Measurements from ENCODE around the gene EPS8L3.

EPS8L3 gene

GRCh38 chr1:109796484-109797302 lies 33.0 kb upstream of the EPS8L3 start:
- Histone ChIP-seq H3K27me3 (ENCODE audit: low read depth, low read length) (no peaks in the 10 kb centered on the region), H3K79me2 (ENCODE audit: low read length) (no peaks in the 10 kb centered on the region), H3K36me3 (replicated peaks; ENCODE audit: low read depth, low read length) (no peaks in the 10 kb centered on the region), H3K4me2 (ENCODE audit: low read length) (no peak overlapping the region), H3K4me3 (ENCODE audit: low read length) (no peak overlapping the region), H3K4me1 (ENCODE audit: low read length) (no peaks in the 10 kb centered on the region), H3K9me3 (ENCODE audit: insufficient read depth, low read length) (no peaks in the 10 kb centered on the region), H2AFZ (ENCODE audit: low read depth, low read length) (no peak overlapping the region), H4K20me1 (ENCODE audit: insufficient read depth, low read length) (no peaks in the 10 kb centered on the region), H3K27ac (ENCODE audit: low read length) (no peak overlapping the region), H3K9ac (ENCODE audit: low read length) (no peak overlapping the region)
- TF ChIP-seq EZH2phosphoT487 (IDR thresholded peaks at IDR 0.05; ENCODE audit: low read depth) (no peak), CTCF (IDR thresholded peaks at IDR 0.05; ENCODE audit: low read depth, low read length) (no peak)

GRCh38 chr1:109794319-109795132 lies 30.8 kb upstream of the EPS8L3 start:
- Histone ChIP-seq H4K20me1 (ENCODE audit: insufficient read depth, low read length) (no peaks in the 10 kb centered on the region), H3K4me2 (ENCODE audit: low read length) (no peak overlapping the region), H3K4me1 (ENCODE audit: low read length) (no peaks in the 10 kb centered on the region), H2AFZ (ENCODE audit: low read depth, low read length) (no peak overlapping the region), H3K4me3 (ENCODE audit: low read length) (no peak overlapping the region), H3K27me3 (ENCODE audit: low read depth, low read length) (no peaks in the 10 kb centered on the region), H3K36me3 (replicated peaks; ENCODE audit: low read depth, low read length) (no peaks in the 10 kb centered on the region), H3K27ac (ENCODE audit: low read length) (no peak overlapping the region), H3K79me2 (ENCODE audit: low read length) (no peaks in the 10 kb centered on the region), H3K9ac (ENCODE audit: low read length) (no peak overlapping the region), H3K9me3 (ENCODE audit: insufficient read depth, low read length) (no peaks in the 10 kb centered on the region)
- TF ChIP-seq EZH2phosphoT487 (IDR thresholded peaks at IDR 0.05; ENCODE audit: low read depth) (no peak), CTCF (IDR thresholded peaks at IDR 0.05; ENCODE audit: low read depth, low read length) (no peak)

GRCh38 chr1:109793486-109794318 lies 30.0 kb upstream of the EPS8L3 start:
- no peak overlapping the region for H3K27ac ChIP-seq (ENCODE audit: low read length)
- H3K4me2 ChIP-seq (ENCODE audit: low read length): no peak overlapping the region
- no peaks in the 10 kb centered on the region for H3K79me2 ChIP-seq (ENCODE audit: low read length)
- H3K4me1 ChIP-seq (ENCODE audit: low read length): 0 out of 2 replicates have a peak, but pooled peaks cover 4% of the 10 kb centered on the region
- no peak overlapping the region for H2AFZ ChIP-seq (ENCODE audit: low read depth, low read length)
- H3K27me3 ChIP-seq (ENCODE audit: low read depth, low read length): no peaks in the 10 kb centered on the region
- H3K36me3 ChIP-seq (replicated peaks; ENCODE audit: low read depth, low read length): no peaks in the 10 kb centered on the region
- H3K9ac ChIP-seq (ENCODE audit: low read length): no peak overlapping the region
- H3K4me3 ChIP-seq (ENCODE audit: low read length): no peak overlapping the region
- TF ChIP-seq CTCF (IDR thresholded peaks at IDR 0.05; ENCODE audit: low read depth, low read length) (no peak), EZH2phosphoT487 (IDR thresholded peaks at IDR 0.05; ENCODE audit: low read depth) (no peak)
- no peaks in the 10 kb centered on the region for H4K20me1 ChIP-seq (ENCODE audit: insufficient read depth, low read length)
- no peaks in the 10 kb centered on the region for H3K9me3 ChIP-seq (ENCODE audit: insufficient read depth, low read length)
